ENCODE measurements around the gene SLC29A4. TPM values are rescaled to one million over a fixed set of nuclear protein-coding genes. Genes with fewer than 3 reads are reported as not detected.
"Not testable (repeated sequence)": the region's sequence is repeated elsewhere in the genome, so short reads cannot be mapped to it uniquely, and the experiment has no call there.

The SLC29A4 gene
- total RNA-seq, 1 experiment from 2014 or later = 8.9 TPM

DNA sequence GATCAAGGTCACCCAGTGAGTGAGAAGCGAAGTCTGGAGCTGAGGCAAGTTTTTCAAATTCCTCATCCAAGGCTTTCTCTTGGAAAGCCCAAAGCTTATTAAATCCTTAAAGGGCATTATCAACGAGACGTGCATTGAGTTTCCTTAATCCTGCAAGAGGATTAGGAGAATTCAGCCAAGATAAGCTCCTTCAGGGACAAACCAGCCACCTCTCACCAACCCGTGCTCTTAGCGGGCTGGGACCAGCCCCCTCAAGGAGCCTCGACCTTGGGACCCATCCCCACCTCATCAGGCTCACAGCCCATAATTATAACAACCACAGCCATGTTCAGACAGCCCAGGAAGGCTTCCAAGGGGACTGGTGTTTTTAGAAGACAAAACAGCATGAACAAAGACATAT, 12.0 kb upstream of the SLC29A4 start:
- H2AFZ ChIP-seq (ENCODE audit: low read length) = no peak overlapping the region
- H3K4me2 ChIP-seq (ENCODE audit: low read length) = no peak overlapping the region
- H3K36me3 ChIP-seq (ENCODE audit: low read depth, low read length) = no peaks in the 10 kb centered on the region
- H3K9me2 ChIP-seq (replicated peaks; ENCODE audit: low read length) = no peaks in the 10 kb centered on the region
- no peaks in the 10 kb centered on the region for H4K20me1 ChIP-seq (ENCODE audit: low read length)
- no peaks in the 10 kb centered on the region for H3K27me3 ChIP-seq (ENCODE audit: low read length)
- H3K9me3 ChIP-seq (ENCODE audit: low read length) = no peaks in the 10 kb centered on the region
- DNase-seq (no peak), ATAC-seq (no peak)
- H3K4me1 ChIP-seq (ENCODE audit: insufficient read depth, low read length) = no peaks in the 10 kb centered on the region
- no peak overlapping the region for H3K4me3 ChIP-seq (ENCODE audit: low read length)
- no peak overlapping the region for H3K27ac ChIP-seq (ENCODE audit: low read length)
- no peaks in the 10 kb centered on the region for H3K79me2 ChIP-seq (ENCODE audit: low read length)
- intact Hi-C loops (cut with micrococcal nuclease) = no loop called here
- H3K9ac ChIP-seq (ENCODE audit: low read length) = no peak overlapping the region
- ChIA-PET CTCF (no interaction called here), POLR2A (ENCODE audit: unreplicated experiment) (no interaction called here)
- BruUV-seq (replicated peaks) = no TSS peak
- no peaks in the 10 kb centered on the region for H3F3A ChIP-seq (ENCODE audit: low read length, unreplicated experiment)
- TF ChIP-seq EZH2 (IDR thresholded peaks at IDR 0.05; ENCODE audit: low read length, unreplicated experiment) = no peak
- TF ChIP-seq EZH2phosphoT487 (IDR thresholded peaks at IDR 0.05; ENCODE audit: borderline replicate concordance, low read length) = no peak
- TF ChIP-seq, protein P1, sequence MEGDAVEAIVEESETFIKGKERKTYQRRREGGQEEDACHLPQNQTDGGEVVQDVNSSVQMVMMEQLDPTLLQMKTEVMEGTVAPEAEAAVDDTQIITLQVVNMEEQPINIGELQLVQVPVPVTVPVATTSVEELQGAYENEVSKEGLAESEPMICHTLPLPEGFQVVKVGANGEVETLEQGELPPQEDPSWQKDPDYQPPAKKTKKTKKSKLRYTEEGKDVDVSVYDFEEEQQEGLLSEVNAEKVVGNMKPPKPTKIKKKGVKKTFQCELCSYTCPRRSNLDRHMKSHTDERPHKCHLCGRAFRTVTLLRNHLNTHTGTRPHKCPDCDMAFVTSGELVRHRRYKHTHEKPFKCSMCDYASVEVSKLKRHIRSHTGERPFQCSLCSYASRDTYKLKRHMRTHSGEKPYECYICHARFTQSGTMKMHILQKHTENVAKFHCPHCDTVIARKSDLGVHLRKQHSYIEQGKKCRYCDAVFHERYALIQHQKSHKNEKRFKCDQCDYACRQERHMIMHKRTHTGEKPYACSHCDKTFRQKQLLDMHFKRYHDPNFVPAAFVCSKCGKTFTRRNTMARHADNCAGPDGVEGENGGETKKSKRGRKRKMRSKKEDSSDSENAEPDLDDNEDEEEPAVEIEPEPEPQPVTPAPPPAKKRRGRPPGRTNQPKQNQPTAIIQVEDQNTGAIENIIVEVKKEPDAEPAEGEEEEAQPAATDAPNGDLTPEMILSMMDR (conservative IDR thresholded peaks at IDR 0.05; ENCODE audit: low read depth, low read length) = no peak

DNA sequence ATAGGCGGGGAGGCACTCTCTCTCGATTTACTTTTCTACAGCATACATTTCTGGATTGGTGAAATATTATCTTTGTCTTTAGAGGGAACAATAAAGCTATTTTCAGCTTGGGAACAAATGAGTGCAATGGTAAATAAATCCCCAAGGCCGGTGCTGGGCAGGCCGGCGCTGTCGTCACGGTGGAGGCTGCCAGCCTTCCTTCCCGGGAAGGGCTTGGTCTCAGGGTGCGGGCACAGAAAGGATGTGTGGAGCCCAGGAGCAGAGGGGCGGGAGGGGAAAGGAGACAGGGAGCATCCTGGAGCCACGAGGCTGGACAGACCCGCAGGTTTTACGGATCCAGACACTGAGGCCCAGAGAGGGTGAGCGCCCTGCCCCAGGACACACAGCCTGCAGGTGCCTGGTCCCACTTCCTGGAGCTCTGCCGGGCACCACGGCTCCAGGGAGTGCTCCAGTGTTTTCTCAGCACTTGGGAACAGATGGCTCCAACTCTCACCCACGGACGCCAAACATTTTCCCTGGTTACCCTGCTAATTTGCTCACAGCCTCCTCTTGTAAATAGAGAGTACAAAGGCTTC, 8.8 kb upstream of the SLC29A4 start:
- H2AFZ ChIP-seq (ENCODE audit: low read length); H3K4me3 ChIP-seq (ENCODE audit: low read length); intact Hi-C loops (cut with micrococcal nuclease); DNase-seq; H3K9ac ChIP-seq (ENCODE audit: low read length); H3K9me3 ChIP-seq (ENCODE audit: low read length); H3K4me2 ChIP-seq (ENCODE audit: low read length); CTCF ChIA-PET; H3F3A ChIP-seq (ENCODE audit: low read length, unreplicated experiment); H4K20me1 ChIP-seq (ENCODE audit: low read length); H3K9me2 ChIP-seq (replicated peaks; ENCODE audit: low read length); H3K79me2 ChIP-seq (ENCODE audit: low read length); BruUV-seq (replicated peaks); H3K27me3 ChIP-seq (ENCODE audit: low read length); H3K4me1 ChIP-seq (ENCODE audit: insufficient read depth, low read length); H3K36me3 ChIP-seq (ENCODE audit: low read depth, low read length); ATAC-seq; H3K27ac ChIP-seq (ENCODE audit: low read length); POLR2A ChIA-PET (ENCODE audit: unreplicated experiment): not testable (repeated sequence)

DNA sequence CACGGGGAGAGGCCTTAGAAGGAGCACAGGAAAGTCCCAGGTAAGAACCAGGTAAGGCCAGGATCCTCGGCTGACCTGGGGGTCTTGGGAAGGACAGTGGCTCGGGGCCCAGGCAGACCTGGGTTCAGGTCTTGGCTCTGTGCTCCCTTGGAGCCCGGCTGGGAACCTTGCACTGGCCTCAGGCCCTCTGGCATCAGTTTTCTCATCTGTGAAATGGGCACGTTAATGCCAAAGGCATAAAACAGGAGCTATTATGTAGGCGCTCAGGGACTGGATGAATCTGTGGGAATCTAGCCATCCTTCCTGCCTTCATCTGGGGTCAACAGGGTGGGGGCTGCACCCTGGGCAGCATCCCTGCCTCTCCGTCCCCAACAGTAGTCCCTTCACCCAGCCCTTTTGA, 8.3 kb upstream of the SLC29A4 start:
- no peak for ATAC-seq
- H3K27me3 ChIP-seq (ENCODE audit: low read length) = no peaks in the 10 kb centered on the region
- BruUV-seq (replicated peaks) = no TSS peak

DNA sequence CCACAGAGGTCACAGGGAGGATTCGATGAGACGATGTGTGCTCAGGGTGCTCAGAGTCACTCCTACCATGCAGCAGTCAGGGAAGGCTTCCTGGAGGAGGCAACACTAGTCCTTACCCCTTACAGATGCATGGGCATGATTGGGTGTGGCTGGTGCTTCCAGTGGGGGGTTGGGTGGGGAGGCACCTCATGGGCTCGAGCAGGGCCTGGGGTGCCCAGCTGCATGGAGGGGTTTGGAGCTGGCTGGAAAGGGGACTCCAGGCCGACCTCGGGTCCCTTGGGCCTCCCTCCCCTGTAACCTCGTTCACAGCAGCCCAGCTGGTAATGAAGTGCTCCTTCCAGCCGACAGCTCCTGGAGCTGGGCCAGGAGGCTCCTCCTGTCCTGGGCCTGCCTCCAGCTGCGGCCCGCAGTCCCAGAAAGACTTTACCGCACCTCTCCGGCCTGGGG, 7.7 kb upstream of the SLC29A4 start:
- H3K27ac ChIP-seq (ENCODE audit: low read length); CTCF ChIA-PET; H2AFZ ChIP-seq (ENCODE audit: low read length); BruUV-seq (replicated peaks); H3K27me3 ChIP-seq (ENCODE audit: low read length); H3K4me1 ChIP-seq (ENCODE audit: insufficient read depth, low read length); H3K79me2 ChIP-seq (ENCODE audit: low read length); H3F3A ChIP-seq (ENCODE audit: low read length, unreplicated experiment); intact Hi-C loops (cut with micrococcal nuclease); H4K20me1 ChIP-seq (ENCODE audit: low read length); H3K9me3 ChIP-seq (ENCODE audit: low read length); H3K4me3 ChIP-seq (ENCODE audit: low read length); H3K36me3 ChIP-seq (ENCODE audit: low read depth, low read length); H3K4me2 ChIP-seq (ENCODE audit: low read length); H3K9me2 ChIP-seq (replicated peaks; ENCODE audit: low read length); ATAC-seq; H3K9ac ChIP-seq (ENCODE audit: low read length); DNase-seq; POLR2A ChIA-PET (ENCODE audit: unreplicated experiment): not testable (repeated sequence)

More for the DNA sequence above, 8.3 kb upstream of the SLC29A4 start:
- no peak overlapping the region for H2AFZ ChIP-seq (ENCODE audit: low read length)
- ChIA-PET POLR2A (ENCODE audit: unreplicated experiment) (no interaction called here), CTCF (no interaction called here)
- intact Hi-C loops (cut with micrococcal nuclease) = no loop called here
- DNase-seq = no peak
- no peaks in the 10 kb centered on the region for H3K79me2 ChIP-seq (ENCODE audit: low read length)
- H3F3A ChIP-seq (ENCODE audit: low read length, unreplicated experiment) = no peaks in the 10 kb centered on the region
- no peak overlapping the region for H3K27ac ChIP-seq (ENCODE audit: low read length)
- H3K4me2 ChIP-seq (ENCODE audit: low read length) = no peak overlapping the region
- no peak overlapping the region for H3K4me3 ChIP-seq (ENCODE audit: low read length)
- no peaks in the 10 kb centered on the region for H3K9me2 ChIP-seq (replicated peaks; ENCODE audit: low read length)
- H4K20me1 ChIP-seq (ENCODE audit: low read length) = no peaks in the 10 kb centered on the region
- H3K4me1 ChIP-seq (ENCODE audit: insufficient read depth, low read length) = no peaks in the 10 kb centered on the region
- no peaks in the 10 kb centered on the region for H3K9me3 ChIP-seq (ENCODE audit: low read length)
- no peaks in the 10 kb centered on the region for H3K36me3 ChIP-seq (ENCODE audit: low read depth, low read length)
- no peak overlapping the region for H3K9ac ChIP-seq (ENCODE audit: low read length)
- TF ChIP-seq EZH2phosphoT487 (IDR thresholded peaks at IDR 0.05; ENCODE audit: borderline replicate concordance, low read length) (no peak), EZH2 (IDR thresholded peaks at IDR 0.05; ENCODE audit: low read length, unreplicated experiment) (no peak)
- TF ChIP-seq, protein P1 (conservative IDR thresholded peaks at IDR 0.05; ENCODE audit: low read depth, low read length) = no peak

DNA sequence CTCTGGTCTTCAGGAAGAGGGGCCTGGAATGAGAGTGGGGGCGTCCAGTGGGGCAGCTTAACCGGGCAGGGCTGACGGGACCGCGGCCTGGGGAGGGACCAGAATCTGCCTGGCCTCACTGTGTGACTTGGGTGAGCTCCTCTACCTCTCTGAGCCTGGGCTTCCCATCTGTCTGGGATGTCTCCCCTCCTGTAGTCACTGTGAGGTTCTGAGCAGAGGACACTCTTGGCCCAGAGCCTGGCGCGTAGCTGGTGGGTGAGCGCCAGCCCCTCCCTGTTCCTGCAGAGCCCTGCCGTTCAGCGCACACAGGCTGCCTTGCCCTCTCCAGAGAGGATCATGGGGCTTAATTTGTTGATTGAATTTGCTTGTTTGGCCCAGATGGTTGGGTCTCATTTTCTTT, 7.2 kb upstream of the SLC29A4 start:
- H3K36me3 ChIP-seq (ENCODE audit: low read depth, low read length); H3K9ac ChIP-seq (ENCODE audit: low read length); H3K9me2 ChIP-seq (replicated peaks; ENCODE audit: low read length); intact Hi-C loops (cut with micrococcal nuclease); H2AFZ ChIP-seq (ENCODE audit: low read length); H3K4me3 ChIP-seq (ENCODE audit: low read length); H3K4me1 ChIP-seq (ENCODE audit: insufficient read depth, low read length); H3K27me3 ChIP-seq (ENCODE audit: low read length); POLR2A ChIA-PET (ENCODE audit: unreplicated experiment); H3K79me2 ChIP-seq (ENCODE audit: low read length); H3F3A ChIP-seq (ENCODE audit: low read length, unreplicated experiment); H3K4me2 ChIP-seq (ENCODE audit: low read length); DNase-seq; H3K9me3 ChIP-seq (ENCODE audit: low read length); CTCF ChIA-PET; H4K20me1 ChIP-seq (ENCODE audit: low read length); H3K27ac ChIP-seq (ENCODE audit: low read length); BruUV-seq (replicated peaks): not testable (repeated sequence)
- ATAC-seq = 0 out of 2 replicates have a peak, but pooled peaks have one; percentile 14

Measured in PC-3 (cell line).